Esophagus (tissue), 2 donors: Measurements from ENCODE around the gene KIF19. TPM values are rescaled to one million over a fixed set of nuclear protein-coding genes. Genes with fewer than 3 reads are reported as not detected.

Source experiments
- H3K27ac ChIP-seq, 2 donors: one replicate each; pipeline ENCODE4 v1.5.1; 2013; ENCODE audit warnings: low read depth in 2 of 2, mild to moderate bottlenecking in 2 of 2, inconsistent platforms in 1 of 2, low read length in 1 of 2, moderate library complexity in 1 of 2
- H3K27me3 ChIP-seq, 2 donors: one replicate each; pipeline ENCODE4 v1.6.1; 2013; ENCODE audit warnings: low read length in 2 of 2, control low read depth in 1 of 2, mild to moderate bottlenecking in 1 of 2; ENCODE audit not compliant: insufficient read depth in 2 of 2, control insufficient read depth in 1 of 2
- H3K36me3 ChIP-seq, 2 donors: one replicate each; pipeline ENCODE4 v1.6.1; 2013; ENCODE audit warnings: low read length in 1 of 2; ENCODE audit not compliant: control insufficient read depth in 2 of 2, insufficient read depth in 2 of 2
- H3K4me1 ChIP-seq, 2 donors: one replicate each; pipeline ENCODE4 v1.6.1; 2013; ENCODE audit warnings: low read length in 1 of 2; ENCODE audit not compliant: control insufficient read depth in 2 of 2, insufficient read depth in 2 of 2
- H3K4me3 ChIP-seq, 2 donors: one replicate each; pipeline ENCODE4 v1.5.1; 2013; ENCODE audit warnings: low read length in 2 of 2, mild to moderate bottlenecking in 2 of 2, low read depth in 1 of 2, moderate library complexity in 1 of 2
- H3K9me3 ChIP-seq, 2 donors: one replicate each; pipeline ENCODE4 v1.6.1; 2013; ENCODE audit warnings: mild to moderate bottlenecking in 2 of 2, low read depth in 1 of 2, low read length in 1 of 2, moderate library complexity in 1 of 2; ENCODE audit not compliant: control insufficient read depth in 2 of 2, insufficient read depth in 1 of 2
- WGBS, 2 donors: extraction: QIAGEN DNeasy Blood & Tissue Kit; methylation state at CpG; one replicate each; pipeline ENCODE4 v1.1.7; 2013; 5-methylcytosine and 5-hydroxymethylcytosine counted together
- polyA plus RNA-seq, 2 donors: library from polyadenylated mRNA; stranded (reverse); fragments of 200-250 nt; gene quantifications; one replicate each; pipeline ENCODE4 v1.2.3, GENCODE V29; 2013
- donor health status: healthy with polysubstance abuse.
- donor health status: Bipolar disorder and iron deficiency.

Gene KIF19
- polyA plus RNA-seq, 2 donors, result 0.43 to 0.47 TPM

DNA sequence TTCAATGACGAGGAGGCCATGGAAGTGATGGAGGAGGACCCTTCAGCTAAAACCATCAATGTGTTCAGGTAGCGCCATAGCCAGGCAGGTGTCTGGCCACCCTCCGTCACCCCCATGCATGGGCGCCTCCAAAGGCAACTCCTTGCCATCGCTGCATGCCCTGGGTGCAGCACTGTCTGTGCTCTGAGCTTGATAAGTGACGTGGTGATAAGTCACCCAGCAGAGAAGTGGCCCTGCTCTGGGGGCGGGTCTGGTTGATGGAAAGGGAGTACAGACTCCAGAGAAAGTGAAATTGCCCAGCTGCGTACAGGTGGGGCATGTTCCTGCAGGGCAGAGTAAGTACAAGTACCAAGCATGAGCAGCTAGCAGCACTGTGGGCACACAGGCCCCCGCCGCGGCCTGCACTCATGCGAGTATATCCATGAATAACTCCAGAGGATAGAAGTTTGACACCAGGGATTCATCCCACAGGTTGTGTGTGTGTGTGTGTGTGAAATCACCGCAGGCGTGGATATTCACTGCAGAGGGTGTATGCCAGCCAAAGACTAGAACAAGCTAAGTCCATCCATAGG is 38.9 kb upstream of the KIF19 start:
- H3K9me3 ChIP-seq, result no peaks in the 10 kb centered on the region
- WGBS, 2 donors, result 82 to 88% methylated on average over 14 of the region's 14 CpGs
- H3K4me1 ChIP-seq, result peaks cover 0 to 2% of the 10 kb centered on the region in 2 donors
- H3K27me3 ChIP-seq, result no peaks in the 10 kb centered on the region
- no peak overlapping the region for H3K27ac ChIP-seq
- no peaks in the 10 kb centered on the region for H3K36me3 ChIP-seq
- H3K4me3 ChIP-seq, result no peak overlapping the region

DNA sequence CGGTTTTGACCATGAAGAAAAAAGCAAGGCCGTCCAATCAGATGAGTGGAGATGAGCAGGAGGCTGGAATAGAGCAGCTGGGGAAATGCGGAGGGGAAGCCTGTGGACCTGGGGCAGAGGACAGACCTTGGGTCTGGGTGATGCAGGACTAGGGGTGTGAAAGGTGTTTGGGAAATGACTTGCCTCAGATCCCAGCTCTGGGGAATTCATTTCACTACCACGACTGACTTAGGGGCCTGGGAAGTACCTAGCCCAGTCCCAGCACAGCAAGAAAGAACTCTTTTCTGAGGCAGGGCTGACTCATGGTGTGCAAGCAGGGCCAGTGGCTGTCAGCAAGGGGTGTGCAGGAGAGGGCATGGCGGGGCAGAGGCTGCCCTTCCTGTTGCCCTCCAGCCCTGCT is 37.2 kb upstream of the KIF19 start:
- Histone ChIP-seq H3K4me3 (no peak overlapping the region), H3K9me3 (no peaks in the 10 kb centered on the region), H3K27me3 (no peaks in the 10 kb centered on the region), H3K4me1 (peaks cover 0 to 2% of the 10 kb centered on the region in 2 donors), H3K36me3 (no peaks in the 10 kb centered on the region), H3K27ac (no peak overlapping the region)
- 67 to 73% methylated on average over 5 of the region's 5 CpGs for WGBS, 2 donors

DNA sequence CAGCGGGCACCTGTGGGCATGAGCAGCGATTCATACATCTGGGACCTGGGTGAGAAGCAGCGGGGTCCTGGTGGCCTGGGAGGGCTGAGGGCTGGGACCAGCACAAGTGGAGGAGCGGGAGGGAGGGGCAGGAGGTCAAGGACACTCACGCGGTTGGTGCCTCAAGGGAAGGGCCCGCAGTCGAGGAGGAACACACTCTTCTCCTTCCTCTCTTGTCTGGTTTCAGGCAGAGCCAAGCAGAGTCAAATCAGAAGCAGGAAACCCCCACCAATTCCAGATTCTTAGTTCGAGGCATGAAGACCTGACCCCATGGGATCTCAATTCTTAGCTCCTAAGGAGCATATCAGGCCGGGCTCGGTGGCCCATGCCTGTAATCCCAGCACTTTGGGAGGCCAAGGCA is 36.3 kb upstream of the KIF19 start:
- H3K27ac ChIP-seq, result no peak overlapping the region
- WGBS, 2 donors, result 71 to 77% methylated on average over 11 of the region's 11 CpGs
- no peaks in the 10 kb centered on the region for H3K9me3 ChIP-seq
- peaks cover 0 to 2% of the 10 kb centered on the region in 2 donors for H3K4me1 ChIP-seq
- H3K27me3 ChIP-seq, result no peaks in the 10 kb centered on the region
- no peak overlapping the region for H3K4me3 ChIP-seq
- H3K36me3 ChIP-seq, result no peaks in the 10 kb centered on the region

DNA sequence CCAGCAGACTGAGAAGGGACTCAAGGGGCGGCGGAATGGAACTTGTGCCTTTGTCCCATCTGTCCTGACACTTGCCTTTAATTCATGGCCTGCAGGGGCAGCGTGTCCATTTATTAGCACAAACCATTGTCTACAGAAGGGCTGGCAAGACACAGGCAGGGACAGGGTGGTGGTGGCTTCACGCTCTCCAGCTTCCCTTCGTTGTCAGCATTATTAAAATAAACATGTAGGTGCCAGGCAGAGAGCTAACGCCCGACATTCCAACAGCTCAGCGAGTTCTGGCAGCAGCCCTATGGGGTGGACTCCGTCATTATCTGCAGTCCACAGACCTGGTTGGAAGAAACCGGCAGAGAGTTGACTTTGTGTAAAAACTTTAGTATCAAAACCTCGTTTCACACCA is 35.7 kb upstream of the KIF19 start:
- Histone ChIP-seq H3K27ac (no peak overlapping the region), H3K4me3 (no peak overlapping the region), H3K27me3 (no peaks in the 10 kb centered on the region), H3K9me3 (no peaks in the 10 kb centered on the region), H3K36me3 (no peaks in the 10 kb centered on the region), H3K4me1 (peaks cover 0 to 2% of the 10 kb centered on the region in 2 donors)
- WGBS, 2 donors, result 47 to 53% methylated on average over 11 of the region's 11 CpGs

DNA sequence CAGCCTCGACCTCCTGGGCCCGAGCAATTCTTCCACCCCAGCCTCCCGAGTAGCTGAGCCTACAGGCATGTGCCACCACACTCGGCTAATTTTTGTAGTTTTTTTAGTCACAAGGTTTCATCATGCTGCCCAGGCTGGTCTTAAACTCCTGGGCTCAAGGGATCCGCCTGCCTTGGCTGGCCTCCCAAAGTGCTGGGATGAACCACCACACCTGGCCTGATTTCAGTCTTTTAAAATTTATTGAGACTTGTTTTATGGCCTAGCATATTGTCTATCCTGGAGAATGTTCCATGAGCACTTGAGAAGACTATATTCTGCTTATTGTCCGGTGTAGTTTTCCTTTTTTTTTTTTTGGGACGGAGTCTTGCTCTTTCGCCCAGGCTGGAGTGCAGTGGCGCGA is 33.5 kb upstream of the KIF19 start:
- WGBS, 2 donors, result 84 to 89% methylated on average over 7 to 10 of the region's 10 CpGs
- Histone ChIP-seq H3K36me3 (no peaks in the 10 kb centered on the region), H3K4me3 (no peak overlapping the region), H3K4me1 (peaks cover 0 to 2% of the 10 kb centered on the region in 2 donors), H3K27me3 (no peaks in the 10 kb centered on the region), H3K27ac (no peak overlapping the region), H3K9me3 (no peaks in the 10 kb centered on the region)

DNA sequence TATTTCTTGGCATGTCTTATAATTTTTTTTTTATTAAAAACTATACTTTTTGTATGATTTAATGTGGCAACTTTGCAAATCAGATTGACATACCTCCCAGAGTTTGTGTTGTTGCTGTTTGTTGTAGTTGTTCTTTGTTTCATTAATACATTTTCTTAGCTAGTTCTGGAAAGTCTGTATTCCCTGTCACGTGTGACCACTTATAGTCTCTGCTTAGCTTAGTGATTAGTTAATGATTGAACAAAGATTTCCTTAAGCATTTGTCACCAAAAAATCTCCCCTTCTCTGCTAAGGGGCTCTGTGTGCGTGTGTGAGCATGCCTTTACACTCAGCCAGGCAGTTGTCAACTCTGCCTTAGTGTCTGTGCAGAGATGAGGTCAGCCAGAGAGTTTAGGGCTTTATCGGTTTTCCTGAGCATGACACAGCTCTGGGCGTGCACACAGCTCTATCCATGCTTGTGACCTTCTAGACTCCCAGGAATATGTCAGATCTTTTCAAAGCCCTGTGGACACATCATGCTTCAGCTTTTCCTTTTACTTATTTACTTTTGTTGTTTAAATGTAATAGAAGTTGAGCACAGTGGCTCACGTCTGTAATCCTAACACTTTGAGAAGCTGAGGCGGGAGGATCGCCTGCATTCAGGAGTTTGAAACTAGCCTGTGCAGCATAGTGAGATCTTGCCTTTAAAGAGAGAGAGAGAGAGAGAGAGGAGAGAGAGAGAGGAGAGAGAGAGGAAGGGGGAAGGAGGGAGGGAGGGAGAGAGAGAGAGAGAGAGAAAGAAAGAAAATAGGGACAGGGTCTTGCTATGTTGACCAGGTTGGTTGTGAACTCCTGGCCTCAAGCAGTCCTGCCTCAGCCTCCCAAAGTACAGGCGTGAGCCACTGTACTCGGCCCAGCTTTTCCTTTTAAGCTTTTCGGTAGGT is 30.1 kb upstream of the KIF19 start:
- Histone ChIP-seq H3K4me1 (no peaks in the 10 kb centered on the region), H3K27ac (no peak overlapping the region), H3K36me3 (no peaks in the 10 kb centered on the region), H3K9me3 (no peaks in the 10 kb centered on the region), H3K4me3 (no peak overlapping the region), H3K27me3 (no peaks in the 10 kb centered on the region)
- WGBS, 2 donors, result 57 to 71% methylated on average over 10 of the region's 10 CpGs

DNA sequence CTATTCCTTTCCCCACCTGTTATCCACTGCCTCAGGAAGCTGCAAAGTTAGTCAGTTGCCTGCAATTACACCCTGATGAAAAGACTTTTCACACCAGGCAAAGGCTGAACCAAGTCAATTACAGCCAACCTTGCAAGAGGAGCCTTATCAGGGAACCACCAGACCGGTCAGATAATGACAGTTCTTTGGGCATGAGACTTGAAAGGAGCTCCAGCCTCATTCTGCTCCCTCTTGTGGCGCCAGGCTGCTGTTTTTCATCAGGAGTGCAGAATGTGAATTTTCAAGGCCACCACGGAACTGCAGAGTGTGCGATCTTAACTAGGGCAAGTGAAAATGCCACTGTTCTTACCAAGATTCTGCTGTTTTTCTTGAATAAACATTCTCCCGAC is 29.5 kb upstream of the KIF19 start:
- Histone ChIP-seq H3K4me1 (no peaks in the 10 kb centered on the region), H3K9me3 (no peaks in the 10 kb centered on the region), H3K27me3 (no peaks in the 10 kb centered on the region), H3K27ac (no peak overlapping the region), H3K4me3 (no peak overlapping the region), H3K36me3 (no peaks in the 10 kb centered on the region)
- WGBS, 2 donors, result 9 to 12% methylated on average over 5 of the region's 5 CpGs

DNA sequence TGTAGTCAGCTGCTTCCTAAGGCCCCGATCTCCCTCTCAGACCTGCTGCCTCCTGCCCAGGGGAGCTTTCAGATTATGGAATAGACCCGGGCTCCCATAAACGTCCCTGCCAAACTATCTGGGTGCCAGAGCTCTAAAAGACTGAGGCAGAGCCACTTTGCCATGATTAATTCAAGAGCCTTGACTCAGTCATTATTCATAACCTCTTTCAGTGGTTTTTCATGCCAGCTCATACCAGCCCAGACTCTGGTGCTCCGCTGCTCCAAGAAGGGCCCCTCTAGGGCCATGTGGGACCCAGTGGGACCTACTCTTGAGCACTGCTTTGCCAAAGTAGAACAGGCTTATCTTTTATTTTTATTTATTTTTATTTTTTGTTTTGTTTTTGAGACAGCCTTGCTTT is 28.1 kb upstream of the KIF19 start:
- WGBS, 2 donors, result 47 to 52% methylated on average over 4 of the region's 4 CpGs
- Histone ChIP-seq H3K4me3 (no peak overlapping the region), H3K27ac (no peak overlapping the region), H3K9me3 (no peaks in the 10 kb centered on the region), H3K27me3 (no peaks in the 10 kb centered on the region), H3K4me1 (no peaks in the 10 kb centered on the region), H3K36me3 (no peaks in the 10 kb centered on the region)

DNA sequence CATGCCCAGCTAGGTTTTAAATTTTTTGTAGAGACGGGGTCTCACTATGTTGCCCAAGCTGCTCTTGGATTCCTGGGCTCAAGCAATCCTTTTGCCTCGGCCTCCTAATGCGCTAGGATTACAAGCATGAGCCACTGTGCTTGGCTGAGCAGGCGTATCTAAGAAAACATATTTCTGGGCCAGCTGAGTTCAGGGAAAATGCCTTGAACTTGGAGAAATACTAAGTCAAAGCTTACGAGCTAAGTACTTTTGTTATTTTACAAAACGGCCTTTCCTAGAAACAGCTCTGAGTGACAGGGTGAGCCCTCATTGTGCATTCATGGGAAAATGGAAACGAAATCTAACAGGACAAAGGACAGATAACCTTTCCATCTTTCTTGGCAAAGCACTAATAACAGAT is 27.2 kb upstream of the KIF19 start:
- Histone ChIP-seq H3K27ac (no peak overlapping the region), H3K36me3 (no peaks in the 10 kb centered on the region), H3K9me3 (no peaks in the 10 kb centered on the region), H3K27me3 (no peaks in the 10 kb centered on the region), H3K4me1 (no peaks in the 10 kb centered on the region), H3K4me3 (no peak overlapping the region)
- WGBS, 2 donors, result 72 to 74% methylated on average over 7 of the region's 7 CpGs
